Heart right ventricle (tissue), 16 donors: Measurements from ENCODE around the gene PXT1. TPM values are rescaled to one million over a fixed set of nuclear protein-coding genes. Genes with fewer than 3 reads are reported as not detected.

Source experiments
- ATAC-seq, 8 donors: fragments of 200-7000 bp; cut with Tn5 transposase; one replicate each; pipeline ENCODE4 v1.9.1; 2020; ENCODE audit warnings: mild to moderate bottlenecking in 8 of 8, moderate library complexity in 8 of 8, moderate number of reproducible peaks in 1 of 8
- DNase-seq, 2 donors: peaks; one replicate each; pipeline ENCODE4 v3.0.0-alpha.2; 2020
- H3K27ac ChIP-seq, 10 donors: fragments of 200-600 bp; sonication (generic) in 2 of 10; one replicate each; pipeline versions ENCODE4 v1.5.0 to v1.8.0; 2020 to 2022; ENCODE audit warnings: mild to moderate bottlenecking in 3 of 10
- H3K27me3 ChIP-seq, 7 donors: fragments of 200-600 bp; one replicate each; pipeline ENCODE4 v1.8.0; 2021 to 2022; ENCODE audit warnings: mild to moderate bottlenecking in 2 of 7
- H3K36me3 ChIP-seq, 9 donors: fragments of 200-600 bp; sonication (generic) in 1 of 9; one replicate each; pipeline versions ENCODE4 v1.5.0 to v1.8.0; 2020 to 2022; ENCODE audit warnings: mild to moderate bottlenecking in 2 of 9
- H3K4me1 ChIP-seq, 9 donors: fragments of 200-600 bp; sonication (generic) in 1 of 9; one replicate each; pipeline versions ENCODE4 v1.5.0 to v1.8.0; 2020 to 2022; ENCODE audit warnings: mild to moderate bottlenecking in 4 of 9
- H3K4me3 ChIP-seq, 10 donors: fragments of 200-600 bp; sonication (generic) in 2 of 10; one replicate each; pipeline versions ENCODE4 v1.5.0 to v1.8.0; 2020 to 2022; ENCODE audit warnings: mild to moderate bottlenecking in 7 of 10, moderate library complexity in 2 of 10
- H3K9me3 ChIP-seq, 11 donors: fragments of 200-600 bp in 10 of 11; sonication (generic) in 2 of 11; one replicate each; pipeline versions ENCODE4 v1.5.0 to v1.8.0; 2013 to 2022; ENCODE audit warnings: mild to moderate bottlenecking in 2 of 11, control low read depth in 1 of 11, moderate library complexity in 1 of 11
- CTCF ChIP-seq, 9 donors: fragments of 200-600 bp; sonication (generic) in 2 of 9; IDR thresholded peaks; one replicate each; pipeline versions ENCODE4 v1.5.0 to v1.8.0; 2021 to 2022; ENCODE audit warnings: antibody characterized with exemption in 9 of 9, mild to moderate bottlenecking in 5 of 9, moderate library complexity in 1 of 9
- WGBS, 2 donors: extraction: QIAGEN DNeasy Blood & Tissue Kit; methylation state at CpG; one replicate each; pipeline ENCODE4 v1.1.7; 2013; ENCODE audit warnings: inconsistent platforms in 1 of 2; 5-methylcytosine and 5-hydroxymethylcytosine counted together
- intact Hi-C, 10 donors: fragments of 100-400 bp; cut with DNase I; formaldehyde crosslinking; loops; one replicate each; pipeline versions ENCODE4 v1.11.1 to v1.14.2; 2022
- polyA plus RNA-seq, 2 donors: library from polyadenylated mRNA; stranded (reverse); fragments of 200-250 nt; gene quantifications; one replicate each; pipeline ENCODE4 v1.2.3, GENCODE V29; 2013
- total RNA-seq, 10 donors: library from RNA; stranded (reverse); fragmentation: NEBNext Ultra II Directional in 3 of 10; extraction: Animal tissue kit (Norgen Biotek cat#: 25700) in 3 of 10; gene quantifications; one replicate each; pipeline versions ENCODE4 v1.2.1 to v1.2.4, GENCODE V29; 2021 to 2023
- donor health status: Arrhythmogenic right ventricular cardiomyopathy.
- donor health status: ischemic (EF 13 %, LVEDD 7.1; RV severe dilation, severe dysfunction).
- donor health status: healthy with polysubstance abuse.
- donor health status: DM: no; HTN: yes; CAD: no.
- donor health status: DM: no; HTN: no; CAD: no.
- donor health status: ischemic (EF 25% LVEDD 6.9; RV normal size, moderate dysfunction).
- donor health status: ischemic (EF 25% LVEDD 5.7; RV mildly dilated, moderate dysfunction).
- donor health status: healthy.
- donor health status: DM: yes; HTN: yes; CAD: no.
- donor health status: Ischemic cardiomyopathy.
- donor health status: ischemic (EF 35%, LVEDD 5.7; RV mildly dilated, moderate dysfunction).
- donor health status: nonischemic (EF 11% LVEDD 7.7; RV severe dilation, severe dysfunction).
- donor health status: DM: yes; HTN: yes; CAD: no.
- donor health status: PGD.
- donor health status: ischemic (EF 29% LVEDD 5.4; RV normal size, mild dysfunction).
- donor health status: nonischemic (EF 23%, LVEDD 6.1; RV moderate dilation, normal function).

The PXT1 gene
- total and polyA plus RNA-seq, 12 donors: 0.15 to 0.34 (median 0.23) TPM; not detected in 5

- TF ChIP-seq CTCF (IDR thresholded peaks at IDR 0.05): no peak
- DNase-seq (no peak), ATAC-seq (no peak)
- Histone ChIP-seq H3K36me3 (no peaks in the 10 kb centered on the region), H3K9me3 (no peaks in the 10 kb centered on the region), H3K27me3 (peaks cover 0 to 75% (median 33%) of the 10 kb centered on the region in 7 donors), H3K27ac (no peak overlapping the region), H3K4me1 (peaks cover 0 to 28% (median 19%) of the 10 kb centered on the region in 9 donors), H3K4me3 (no peak overlapping the region)
- intact Hi-C loops: no loop called here
- 93% methylated on average over 20 of the region's 20 CpGs for WGBS, 2 donors
Measured at GRCh38 chr6:36346486-36347273, 96.0 kb downstream of the PXT1 start.

- Histone ChIP-seq H3K4me1 (peaks cover 0 to 24% (median 14%) of the 10 kb centered on the region in 9 donors), H3K27me3 (peaks cover 0 to 79% (median 33%) of the 10 kb centered on the region in 7 donors), H3K27ac (no peak overlapping the region), H3K36me3 (no peaks in the 10 kb centered on the region), H3K4me3 (no peak overlapping the region), H3K9me3 (no peaks in the 10 kb centered on the region)
- intact Hi-C loops: no loop called here
- WGBS, 2 donors: 87 to 90% methylated on average over 13 of the region's 13 CpGs
- DNase-seq: no peak
- no peak for TF ChIP-seq CTCF (IDR thresholded peaks at IDR 0.05)
- no peak for ATAC-seq
Measured at GRCh38 chr6:36345681-36346466, 96.8 kb downstream of the PXT1 start.

DNA sequence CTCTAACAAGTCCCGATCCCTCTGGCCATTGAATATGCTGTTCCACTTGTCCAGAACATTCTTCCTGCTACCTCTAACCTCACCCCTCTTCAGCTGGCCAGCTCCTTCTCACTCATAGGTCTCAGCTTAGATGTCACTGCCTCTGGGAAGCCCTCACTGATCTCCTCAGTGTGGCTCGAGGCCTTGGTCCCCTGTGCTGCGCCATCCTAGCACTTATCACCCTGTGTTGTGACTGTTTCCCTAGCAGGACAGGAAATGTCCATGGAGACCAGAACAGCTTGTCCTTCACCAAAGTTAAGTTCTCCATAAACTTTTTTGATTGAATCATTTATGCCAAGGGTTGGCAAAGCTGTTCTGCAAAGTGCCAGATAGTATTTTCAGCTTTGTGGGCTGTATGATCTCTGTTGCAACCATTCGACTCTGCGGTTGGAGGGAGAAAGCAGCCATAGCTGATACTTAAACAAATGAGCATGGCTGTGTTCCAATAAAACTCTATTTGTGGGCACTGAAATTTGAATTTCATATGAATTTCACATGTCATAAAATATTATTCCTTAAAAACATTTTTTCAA lies 99.5 kb downstream of the PXT1 start:
- TF ChIP-seq CTCF (IDR thresholded peaks at IDR 0.05): no peak
- Histone ChIP-seq H3K27me3 (peaks cover 0 to 74% (median 44%) of the 10 kb centered on the region in 7 donors), H3K9me3 (no peaks in the 10 kb centered on the region), H3K4me3 (no peak overlapping the region), H3K4me1 (peaks cover 0 to 13% (median 6%) of the 10 kb centered on the region in 9 donors), H3K36me3 (no peaks in the 10 kb centered on the region), H3K27ac (peak overlapping the region in 1 of 10 donors; percentile 31)
- DNase-seq (no peak), ATAC-seq (peak in 2 of 8 donors; percentile 24 to 70)
- 74% methylated on average over 5 of the region's 5 CpGs for WGBS, 2 donors
- intact Hi-C loops: no loop called here
